ENCODE results near the gene HHIP.

GRCh38 chr4:144659447-144659846, 13.5 kb downstream of the HHIP start:
- TF ChIP-seq CTCF (IDR thresholded peaks at IDR 0.05) (no peak), EZH2 (IDR thresholded peaks at IDR 0.05; ENCODE audit: borderline replicate concordance, insufficient read depth, low read depth, low read length, poor library complexity, severe bottlenecking) (no peak)

Data from B cell (primary cell).